HepG2 (cell line): ENCODE measurements around the gene ARMH2. TPM values are rescaled to one million over a fixed set of nuclear protein-coding genes. Genes with fewer than 3 reads are reported as not detected.

Experiments used
- BCL3 ChIP-seq: sonication (generic); formaldehyde crosslinking; IDR thresholded peaks from 2 replicates; pipeline ENCODE4 v1.5.1; 2020; ENCODE audit warnings: mild to moderate bottlenecking, missing genetic modification reagents, moderate library complexity
- BCL6 ChIP-seq: IDR thresholded peaks from 2 replicates; pipeline ENCODE4 v1.6.1; 2016; ENCODE audit warnings: missing genetic modification reagents, missing compliant biosample characterization
- CBFB ChIP-seq: sonication (generic); formaldehyde crosslinking; IDR thresholded peaks from 2 replicates; pipeline ENCODE4 v1.4.0; 2020; ENCODE audit warnings: missing genetic modification reagents
- EEA1 ChIP-seq: sonication (generic); formaldehyde crosslinking; IDR thresholded peaks from 2 replicates; pipeline ENCODE4 v1.5.1; 2020; ENCODE audit warnings: mild to moderate bottlenecking, missing genetic modification reagents, borderline replicate concordance
- HNF1B ChIP-seq: sonication (generic); formaldehyde crosslinking; IDR thresholded peaks from 2 replicates; pipeline ENCODE4 v1.5.1; 2020; ENCODE audit warnings: mild to moderate bottlenecking, moderate library complexity, missing genetic modification reagents
- HOXA7 ChIP-seq: sonication (generic); formaldehyde crosslinking; IDR thresholded peaks from 2 replicates; pipeline ENCODE4 v1.8.1; 2022; ENCODE audit warnings: mild to moderate bottlenecking, missing genetic modification reagents, moderate library complexity
- KLF12 ChIP-seq: sonication (generic); formaldehyde crosslinking; IDR thresholded peaks from 2 replicates; pipeline ENCODE4 v1.4.0; 2020; ENCODE audit warnings: missing genetic modification reagents, borderline replicate concordance
- MED13 ChIP-seq: sonication (generic); formaldehyde crosslinking; IDR thresholded peaks from 2 replicates; pipeline ENCODE4 v1.5.0; 2020; ENCODE audit warnings: missing genetic modification reagents
- SRY ChIP-seq: sonication (generic); formaldehyde crosslinking; IDR thresholded peaks from 2 replicates; pipeline ENCODE4 v1.8.0; 2022; ENCODE audit warnings: mild to moderate bottlenecking, missing genetic modification reagents
- TEAD2 ChIP-seq: sonication (generic); formaldehyde crosslinking; IDR thresholded peaks from 2 replicates; pipeline ENCODE4 v1.9.0; 2021; ENCODE audit warnings: missing genetic modification reagents
- ZBTB2 ChIP-seq: sonication (generic); formaldehyde crosslinking; IDR thresholded peaks from 2 replicates; pipeline ENCODE4 v1.8.0; 2022; ENCODE audit warnings: low read depth, missing genetic modification reagents
- ZBTB26 ChIP-seq: IDR thresholded peaks from 2 replicates; pipeline ENCODE4 v1.6.1; 2016; ENCODE audit warnings: missing compliant biosample characterization, missing genetic modification reagents, borderline replicate concordance
- ZBTB39 ChIP-seq: sonication (generic); formaldehyde crosslinking; IDR thresholded peaks from 2 replicates; pipeline ENCODE4 v1.5.0; 2020; ENCODE audit warnings: missing genetic modification reagents
- ZNF281 ChIP-seq: sonication (generic); formaldehyde crosslinking; IDR thresholded peaks from 2 replicates; pipeline ENCODE4 v1.4.0; 2020; ENCODE audit warnings: missing genetic modification reagents, borderline replicate concordance
- ZNF432 ChIP-seq: sonication (generic); formaldehyde crosslinking; IDR thresholded peaks from 2 replicates; pipeline ENCODE4 v1.5.0; 2020; ENCODE audit warnings: missing genetic modification reagents, mild to moderate bottlenecking, borderline replicate concordance
- ZNF563 ChIP-seq: sonication (generic); formaldehyde crosslinking; IDR thresholded peaks from 2 replicates; pipeline ENCODE4 v1.8.0; 2022; ENCODE audit warnings: mild to moderate bottlenecking, moderate library complexity, missing genetic modification reagents
- polyA plus RNA-seq, 8 experiments: library from polyadenylated mRNA; depleted of rRNA in 3 of 8; stranded (reverse) in 7 of 8; unstranded in 1 of 8; fragments of >200 nt; fragmentation: Illumina TruSeq in 4 of 8; extraction: Trizol in 4 of 8; gene quantifications; 2 replicates each; pipeline versions ENCODE4 v1.2.1 to v1.2.3, GENCODE V29; 2011 to 2016; ENCODE audit warnings: low read depth in 4 of 8, missing spikeins in 1 of 8, mixed read lengths in 1 of 8; ENCODE audit not compliant: insufficient read depth in 1 of 8
- total RNA-seq, 5 experiments: library from RNA; depleted of rRNA; stranded (reverse); fragments of >200 nt; fragmentation: Illumina TruSeq; extraction: Trizol; gene quantifications; 2 replicates each; pipeline ENCODE4 v1.2.3, GENCODE V29; 2016; ENCODE audit warnings: low read depth in 1 of 5

The ARMH2 gene
- total and polyA plus RNA-seq, 2 of the 13 experiments (the other 11 are each of a cell fraction or from before 2014, with no cell fraction given): not detected

- no peak for TF ChIP-seq HNF1B (CRISPR knock-in tag)
- no peak for TF ChIP-seq ZNF281 (CRISPR knock-in tag)
- TF ChIP-seq CBFB: no peak
- no peak for TF ChIP-seq ZBTB2 (CRISPR knock-in tag)
- TF ChIP-seq KLF12 (CRISPR knock-in tag): no peak
- TF ChIP-seq EEA1 (CRISPR knock-in tag): no peak
- TF ChIP-seq SRY: no peak
- TF ChIP-seq TEAD2: no peak
- TF ChIP-seq BCL3 (CRISPR knock-in tag): no peak
- no peak for TF ChIP-seq MED13
- TF ChIP-seq ZBTB26 (CRISPR knock-in tag): 0 out of 2 replicates have a peak, but pooled peaks have one; percentile 57
- no peak for TF ChIP-seq BCL6 (CRISPR knock-in tag)
- TF ChIP-seq ZNF563 (CRISPR knock-in tag): no peak
- TF ChIP-seq HOXA7 (CRISPR knock-in tag): no peak
- no peak for TF ChIP-seq ZBTB39 (CRISPR knock-in tag)
- no peak for TF ChIP-seq ZNF432 (CRISPR knock-in tag)
Observed at GRCh38 chr6:24802271-24803059, 3.7 kb upstream of the ARMH2 start (continued).
